Measurements from ENCODE around the gene CARNS1. TPM values are rescaled to one million over a fixed set of nuclear protein-coding genes. Genes with fewer than 3 reads are reported as not detected.

CARNS1 gene
- total and polyA plus RNA-seq, 10 of the 15 experiments (the other 5 are each of a cell fraction or from before 2014, with no cell fraction given) = 0.02 to 0.14 (median 0.10) TPM; not detected in 3

- no peak for TF ChIP-seq NKRF (conservative IDR thresholded peaks at IDR 0.05)
- TF ChIP-seq RB1 (IDR thresholded peaks at IDR 0.05; ENCODE audit: borderline replicate concordance) = no peak
- TF ChIP-seq NBN (IDR thresholded peaks at IDR 0.05) = peak; percentile 83
- no peak for TF ChIP-seq CBFB (IDR thresholded peaks at IDR 0.05; ENCODE audit: low read depth)
- no peak for TF ChIP-seq HCFC1 (IDR thresholded peaks at IDR 0.05; ENCODE audit: low read length)
- no peak for TF ChIP-seq CREM (IDR thresholded peaks at IDR 0.05; ENCODE audit: low read depth)
- no peak for TF ChIP-seq ZNF592 (IDR thresholded peaks at IDR 0.05)
- TF ChIP-seq ASH2L (IDR thresholded peaks at IDR 0.05; ENCODE audit: borderline replicate concordance, low read depth) = no peak
- no peak for TF ChIP-seq CHD1 (IDR thresholded peaks at IDR 0.05; ENCODE audit: low read depth, low read length)
- no peak for TF ChIP-seq MYC (IDR thresholded peaks at IDR 0.05; ENCODE audit: insufficient read depth, insufficient read length, insufficient replicate concordance, low read length, severe bottlenecking)
- no peak for TF ChIP-seq FOXM1 (IDR thresholded peaks at IDR 0.05; ENCODE audit: low read depth, low read length)
- no peak for TF ChIP-seq NFIC (IDR thresholded peaks at IDR 0.05; ENCODE audit: low read depth, low read length)
- TF ChIP-seq SKIL (IDR thresholded peaks at IDR 0.05; ENCODE audit: low read depth, poor library complexity, severe bottlenecking) = no peak
- no peak for TF ChIP-seq ZZZ3 (IDR thresholded peaks at IDR 0.05; ENCODE audit: control insufficient read depth, insufficient read length, low read depth)
- 0 out of 2 replicates have a peak, but pooled peaks have one; percentile 22 for TF ChIP-seq RAD21 (IDR thresholded peaks at IDR 0.05; ENCODE audit: insufficient read depth, low read depth, low read length)
- peak; percentile 51 to 57 (median 52) for TF ChIP-seq CTCF (IDR thresholded peaks at IDR 0.05 in 2 of 3, conservative IDR thresholded peaks at IDR 0.05 in 1 of 3; ENCODE audit: control insufficient read depth in 2 of 3, extremely low read depth in 1 of 3, insufficient read depth in 1 of 3, low read depth in 3 of 3, low read length in 3 of 3)
Observed at GRCh38 chr11:67371189-67371910, 44.1 kb upstream of the CARNS1 start (continued).
